Endothelial cell of umbilical vein (primary cell): ENCODE data around the gene TCF25. TPM values are rescaled to one million over a fixed set of nuclear protein-coding genes. Genes with fewer than 3 reads are reported as not detected.

Source experiments
- BruUV-seq: library from RNA; stranded (reverse); fragments of 400-500 nt; replicated peaks from 2 replicates; lab custom pipeline; 2021; lab: Mats Ljungman, UMichigan
- CTCF ChIA-PET: fragments of 300-600, 350-600 bp; sonication (Branson Sonifier 250); formaldehyde crosslinking; loops from one replicate; lab custom pipeline; 2021; ENCODE audit warnings: antibody characterized with exemption, inconsistent platforms; lab: Charles Lee
- POLR2A ChIA-PET: fragments of 300-600, 350-600 bp; sonication (Branson Sonifier 250); formaldehyde crosslinking; loops from one replicate; lab custom pipeline; 2021; ENCODE audit warnings: antibody characterized with exemption, inconsistent platforms; lab: Charles Lee
- DNase-seq: peaks from one replicate; pipeline ENCODE4 v3.0.0-alpha.2; 2011; ENCODE audit warnings: low read depth, low spot score
- FAIRE-seq: peaks from 2 replicates; lab custom pipeline; 2011; peaks lifted over from hg19 to GRCh38; lab: Jason Lieb, UNC
- H2AFZ ChIP-seq: 2 replicates; pipeline ENCODE4 v1.6.0; 2012; ENCODE audit warnings: low read depth, low read length, control low read depth, inconsistent platforms
- H3K27ac ChIP-seq: 2 replicates; pipeline ENCODE4 v1.5.1; 2011; ENCODE audit warnings: low read depth, mild to moderate bottlenecking, control low read depth, low read length, moderate library complexity; ENCODE audit not compliant: insufficient read depth
- H3K27me3 ChIP-seq, 2 experiments: 2 replicates each; pipeline versions ENCODE4 v1.6.0 to v1.6.1; 2011; ENCODE audit warnings: low read length in 2 of 2, mixed read lengths in 1 of 2; ENCODE audit not compliant: control insufficient read depth in 2 of 2, insufficient read depth in 2 of 2
- H3K36me3 ChIP-seq, 2 experiments: 2 replicates in 1 of 2; 3 replicates in 1 of 2; pipeline ENCODE4 v1.5.1; 2011; ENCODE audit warnings: low read length in 2 of 2, mild to moderate bottlenecking in 1 of 2, moderate library complexity in 1 of 2; ENCODE audit not compliant: control insufficient read depth in 2 of 2, insufficient read depth in 2 of 2; ENCODE audit errors: extremely low read depth in 1 of 2
- H3K4me1 ChIP-seq: 3 replicates; pipeline ENCODE4 v1.5.1; 2011; ENCODE audit warnings: mild to moderate bottlenecking, low read length; ENCODE audit not compliant: control insufficient read depth, insufficient read depth; ENCODE audit errors: extremely low read depth
- H3K4me2 ChIP-seq: 2 replicates; pipeline ENCODE4 v1.6.1; 2011; ENCODE audit warnings: low read length, control low read depth, mixed read lengths; ENCODE audit not compliant: insufficient read depth
- H3K4me3 ChIP-seq, 3 experiments: fragments of 200-600 bp in 1 of 3; sonication (generic), shearing (Covaris generic) in 1 of 3; replicated peaks in 1 of 3; 2 replicates each; pipeline ENCODE4 v1.5.1; 2011 to 2016; ENCODE audit warnings: control low read depth in 3 of 3, low read length in 3 of 3, mild to moderate bottlenecking in 2 of 3, inconsistent platforms in 1 of 3, low read depth in 1 of 3, moderate library complexity in 1 of 3; ENCODE audit not compliant: insufficient read depth in 1 of 3
- H3K79me2 ChIP-seq: 2 replicates; pipeline ENCODE4 v1.6.0; 2012; ENCODE audit warnings: low read length, inconsistent platforms; ENCODE audit not compliant: control insufficient read depth, insufficient read depth
- H3K9ac ChIP-seq: replicated peaks from 2 replicates; pipeline ENCODE3; 2011; ENCODE audit warnings: low read length, control low read depth; ENCODE audit not compliant: insufficient read depth; ENCODE audit errors: extremely low read depth
- H3K9me1 ChIP-seq: replicated peaks from 3 replicates; pipeline ENCODE4 v1.6.0; 2011; ENCODE audit warnings: mild to moderate bottlenecking, low read length; ENCODE audit not compliant: control insufficient read depth, insufficient read depth; ENCODE audit errors: extremely low read depth
- H3K9me3 ChIP-seq: replicated peaks from 2 replicates; pipeline ENCODE4 v1.5.1; 2012; ENCODE audit warnings: low read length, inconsistent platforms; ENCODE audit not compliant: control insufficient read depth, insufficient read depth
- H4K20me1 ChIP-seq: replicated peaks from 2 replicates; pipeline ENCODE3; 2011; ENCODE audit warnings: mild to moderate bottlenecking, low read length; ENCODE audit not compliant: control insufficient read depth, insufficient read depth; ENCODE audit errors: extremely low read depth
- CTCF ChIP-seq, 2 donors: IDR thresholded peaks; 1 replicate in 1 of 2; 2 replicates in 1 of 2; pipeline ENCODE4 v1.5.1; 2011; ENCODE audit warnings: low read length in 2 of 2, mild to moderate bottlenecking in 2 of 2, moderate library complexity in 2 of 2, control low read depth in 1 of 2, inconsistent platforms in 1 of 2, low read depth in 1 of 2; ENCODE audit not compliant: insufficient read depth in 1 of 2; ENCODE audit errors: extremely low read depth in 1 of 2
- EZH2 ChIP-seq: IDR thresholded peaks from 2 replicates; pipeline ENCODE4 v1.6.1; 2012; ENCODE audit warnings: borderline replicate concordance, low read depth, mild to moderate bottlenecking, moderate library complexity, low read length, inconsistent platforms; ENCODE audit not compliant: severe bottlenecking
- FOS ChIP-seq: IDR thresholded peaks from 2 replicates; pipeline ENCODE4 v1.6.1; 2011; ENCODE audit warnings: mild to moderate bottlenecking, low read length, moderate library complexity, borderline replicate concordance; ENCODE audit not compliant: insufficient read depth
- GATA2 ChIP-seq: IDR thresholded peaks from 2 replicates; pipeline ENCODE4 v1.7.0; 2011; ENCODE audit warnings: low read depth, mild to moderate bottlenecking, moderate library complexity, mixed read lengths, low read length; ENCODE audit not compliant: insufficient read length, insufficient read depth
- JUN ChIP-seq: IDR thresholded peaks from 2 replicates; pipeline ENCODE4 v1.6.1; 2011; ENCODE audit warnings: borderline replicate concordance, low read depth; ENCODE audit not compliant: insufficient read length, insufficient read depth
- MAX ChIP-seq: IDR thresholded peaks from 2 replicates; pipeline ENCODE4 v1.6.1; 2011; ENCODE audit not compliant: insufficient read depth, insufficient read length
- POLR2A ChIP-seq: IDR thresholded peaks from 2 replicates; pipeline ENCODE4 v1.6.1; 2012; ENCODE audit warnings: low read depth, mild to moderate bottlenecking, control low read depth, low read length
- POLR2AphosphoS5 ChIP-seq: IDR thresholded peaks from 2 replicates; pipeline ENCODE4 v1.6.1; 2012; ENCODE audit warnings: low read depth, mild to moderate bottlenecking, control low read depth, low read length, moderate library complexity; ENCODE audit not compliant: insufficient read depth
- dilution Hi-C: fragments of 300-500 bp; cut with MboI; formaldehyde crosslinking; loops from one replicate; pipeline ENCODE4 v1.15.0; 2019; ENCODE audit warnings: low sequenced_read_pairs; ENCODE audit not compliant: extremely low pct_ligation_motif_present
- intact Hi-C: fragments of 100-400 bp; cut with micrococcal nuclease; formaldehyde crosslinking; loops from one replicate; pipeline ENCODE4 v1.10.0; 2022
- polyA plus RNA-seq, 4 experiments: library from polyadenylated mRNA; depleted of rRNA in 3 of 4; stranded (reverse) in 3 of 4; unstranded in 1 of 4; fragments of >200 nt; gene quantifications; 2 replicates each; pipeline versions ENCODE4 v1.2.1 to v1.2.3, GENCODE V29; 2011 to 2012; ENCODE audit warnings: missing spikeins in 1 of 4
- total RNA-seq: library from RNA; stranded (reverse); gene quantifications from 2 replicates; pipeline ENCODE4 v1.2.3, GENCODE V29; 2021

The TCF25 gene
- total and polyA plus RNA-seq, 2 donors (not counting 3 experiments of a cell fraction or from before 2014, with no cell fraction given) = 193 to 234 TPM

DNA sequence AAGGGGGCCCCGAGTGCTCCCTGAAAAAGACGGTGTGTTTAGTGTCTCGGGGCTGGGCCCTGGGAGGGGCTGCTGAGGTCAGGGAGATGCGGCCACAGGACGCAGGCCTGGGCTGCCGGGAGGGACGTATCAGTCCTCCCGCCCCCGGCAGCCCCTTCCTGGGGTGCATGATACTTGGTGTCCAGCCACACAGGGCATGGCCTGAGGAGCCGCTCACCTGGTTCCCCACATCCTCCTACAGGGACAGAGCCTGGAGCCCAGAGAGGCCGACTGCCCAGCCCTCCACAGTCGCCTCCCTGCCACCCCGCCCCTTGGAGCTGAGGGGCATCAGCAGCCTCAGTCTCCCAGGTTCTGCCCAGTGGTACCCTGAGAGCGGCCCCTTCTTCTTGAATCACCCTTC, 63.1 kb downstream of the TCF25 start:
- Histone ChIP-seq H3K36me3 (peaks cover 8 to 30% of the 10 kb centered on the region in 2 experiments), H2AFZ (no peak overlapping the region), H3K9me3 (no peaks in the 10 kb centered on the region), H3K79me2 (no peaks in the 10 kb centered on the region), H3K9me1 (no peaks in the 10 kb centered on the region), H3K27ac (no peak overlapping the region), H3K4me3 (no peak overlapping the region), H3K4me1 (no peaks in the 10 kb centered on the region), H3K9ac (no peak overlapping the region), H3K27me3 (no peaks in the 10 kb centered on the region), H4K20me1 (no peaks in the 10 kb centered on the region), H3K4me2 (no peak overlapping the region)
- intact Hi-C loops = no loop called here
- FAIRE-seq (no peak), DNase-seq (no peak)
- ChIA-PET POLR2A (no interaction called here), CTCF (no interaction called here)
- no TSS peak for BruUV-seq
- dilution Hi-C loops = no loop called here
- TF ChIP-seq GATA2 (no peak), JUN (no peak), EZH2 (no peak), CTCF (IDR thresholded peaks at IDR 0.05; ENCODE audit: extremely low read depth in 1 of 2, insufficient read depth in 1 of 2, low read depth in 1 of 2, low read length in 2 of 2) (no peak), FOS (no peak)

GRCh38 chr16:89936981-89937380, 63.6 kb downstream of the TCF25 start:
- BruUV-seq = no TSS peak
- Histone ChIP-seq H3K9me3 (no peaks in the 10 kb centered on the region), H3K27me3 (no peaks in the 10 kb centered on the region), H3K27ac (no peak overlapping the region), H4K20me1 (no peaks in the 10 kb centered on the region), H3K4me2 (no peak overlapping the region), H3K9me1 (no peaks in the 10 kb centered on the region), H2AFZ (no peak overlapping the region), H3K36me3 (peaks cover 8 to 27% of the 10 kb centered on the region in 2 experiments), H3K4me1 (no peaks in the 10 kb centered on the region), H3K79me2 (no peaks in the 10 kb centered on the region), H3K4me3 (no peak overlapping the region), H3K9ac (no peak overlapping the region)
- TF ChIP-seq FOS (no peak), POLR2AphosphoS5 (no peak), POLR2A (no peak), EZH2 (no peak), JUN (no peak), GATA2 (no peak), MAX (no peak)
- FAIRE-seq (no peak), DNase-seq (no peak)
- intact Hi-C loops = no loop called here
- ChIA-PET CTCF (no interaction called here), POLR2A (no interaction called here)
- dilution Hi-C loops = no loop called here
